Measurements from ENCODE around the gene CAPN8. TPM values are rescaled to one million over a fixed set of nuclear protein-coding genes. Genes with fewer than 3 reads are reported as not detected.

CAPN8 gene
- not detected in 2 replicates for total RNA-seq (2014; rRNA removed; shearing (Covaris generic))

- peaks cover 14% of the 10 kb centered on the region for H3K4me1 ChIP-seq (replicated peaks)
- H3K36me3 ChIP-seq: no peaks in the 10 kb centered on the region
- H3K9me3 ChIP-seq (replicated peaks): no peaks in the 10 kb centered on the region
- no peak within 1 kb of the TSS for H3K27ac ChIP-seq
- no peaks in the 10 kb centered on the region; the same call in 1 of the 2 replicates for H3K27me3 ChIP-seq (replicated peaks)
- H3K4me3 ChIP-seq: no peak within 1 kb of the TSS
- DNase-seq (ENCODE audit: low read depth in 1 of 2, low spot score in 2 of 2): no peak
These were observed at the start of gene CAPN8 for GRCh38 chr1:223665592-223666312. Gene CAPN8, minus strand, starts transcription at chr1:223665701. Its CDS starts 55 bp downstream, at chr1:223665646.

- H3K4me1 ChIP-seq (replicated peaks): peaks cover 71% of the 10 kb centered on the region
- no peaks in the 10 kb centered on the region for H3K27me3 ChIP-seq (replicated peaks)
- DNase-seq (ENCODE audit: low read depth in 1 of 2, low spot score in 2 of 2): peak; percentile 52 to 69
- H3K4me3 ChIP-seq: no peak overlapping the region
- H3K9me3 ChIP-seq (replicated peaks): no peaks in the 10 kb centered on the region
- peaks cover 70% of the 10 kb centered on the region for H3K36me3 ChIP-seq
- H3K27ac ChIP-seq: peak overlapping the region; percentile 17; the same call in 1 of the 2 replicates
These were observed 49.5 kb upstream of the CAPN8 start for GRCh38 chr1:223714849-223715603.

GRCh38 chr1:223714421-223714724 is 48.9 kb upstream of the CAPN8 start:
- H3K27ac ChIP-seq: no peak overlapping the region
- no peaks in the 10 kb centered on the region for H3K27me3 ChIP-seq (replicated peaks)
- DNase-seq (ENCODE audit: low read depth in 1 of 2, low spot score in 2 of 2): no peak
- H3K9me3 ChIP-seq (replicated peaks): no peaks in the 10 kb centered on the region
- H3K36me3 ChIP-seq: peaks cover 63% of the 10 kb centered on the region
- peaks cover 71% of the 10 kb centered on the region for H3K4me1 ChIP-seq (replicated peaks)
- no peak overlapping the region for H3K4me3 ChIP-seq

DNA sequence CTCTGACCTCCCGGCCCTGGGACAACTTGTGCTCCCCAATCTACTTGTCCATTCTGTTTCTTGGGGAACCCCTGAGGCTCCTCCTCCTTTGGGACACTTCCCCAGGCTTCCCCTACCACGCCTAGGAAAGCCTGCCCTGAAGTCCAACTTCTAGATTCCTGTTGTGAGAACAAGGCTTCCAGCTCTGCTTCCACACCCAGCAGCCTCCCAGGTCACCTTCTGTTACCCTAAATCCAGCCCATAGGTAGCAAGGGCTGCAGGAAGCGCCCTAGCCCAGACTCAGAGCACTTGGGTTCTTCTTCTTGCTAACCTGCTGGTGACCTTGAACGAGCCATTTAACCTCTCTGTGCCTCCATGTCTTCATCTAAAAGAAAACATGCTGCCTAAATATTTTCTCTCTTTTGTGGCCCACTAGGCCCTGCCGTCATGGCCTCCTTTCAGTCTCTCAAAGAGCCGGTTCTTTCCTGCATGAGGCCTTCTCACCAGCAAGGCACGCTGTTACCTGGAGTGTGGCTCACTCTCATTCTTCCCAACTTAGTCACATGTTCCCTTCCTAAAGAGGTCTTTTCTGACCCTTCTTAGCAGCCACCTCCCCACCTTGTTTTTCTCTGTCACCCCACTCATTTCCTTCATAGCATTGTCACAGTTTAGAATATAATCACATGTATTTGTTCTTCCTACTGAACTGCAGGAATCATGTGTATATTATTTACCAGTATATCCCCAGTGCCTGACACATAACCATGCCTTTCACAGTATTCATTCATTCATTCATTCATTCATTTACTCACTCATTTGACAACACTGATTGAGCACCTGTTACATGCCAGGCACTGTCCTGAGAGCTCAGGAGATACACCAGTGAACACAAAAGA is 48.3 kb upstream of the CAPN8 start:
- no peaks in the 10 kb centered on the region for H3K9me3 ChIP-seq (replicated peaks)
- peak overlapping the region; percentile 98 for H3K4me3 ChIP-seq
- H3K36me3 ChIP-seq: peaks cover 57% of the 10 kb centered on the region
- no peak for DNase-seq (ENCODE audit: low read depth in 1 of 2, low spot score in 2 of 2)
- peaks cover 70% of the 10 kb centered on the region for H3K4me1 ChIP-seq (replicated peaks)
- peak overlapping the region; percentile 92 for H3K27ac ChIP-seq
- H3K27me3 ChIP-seq (replicated peaks): no peaks in the 10 kb centered on the region

DNA sequence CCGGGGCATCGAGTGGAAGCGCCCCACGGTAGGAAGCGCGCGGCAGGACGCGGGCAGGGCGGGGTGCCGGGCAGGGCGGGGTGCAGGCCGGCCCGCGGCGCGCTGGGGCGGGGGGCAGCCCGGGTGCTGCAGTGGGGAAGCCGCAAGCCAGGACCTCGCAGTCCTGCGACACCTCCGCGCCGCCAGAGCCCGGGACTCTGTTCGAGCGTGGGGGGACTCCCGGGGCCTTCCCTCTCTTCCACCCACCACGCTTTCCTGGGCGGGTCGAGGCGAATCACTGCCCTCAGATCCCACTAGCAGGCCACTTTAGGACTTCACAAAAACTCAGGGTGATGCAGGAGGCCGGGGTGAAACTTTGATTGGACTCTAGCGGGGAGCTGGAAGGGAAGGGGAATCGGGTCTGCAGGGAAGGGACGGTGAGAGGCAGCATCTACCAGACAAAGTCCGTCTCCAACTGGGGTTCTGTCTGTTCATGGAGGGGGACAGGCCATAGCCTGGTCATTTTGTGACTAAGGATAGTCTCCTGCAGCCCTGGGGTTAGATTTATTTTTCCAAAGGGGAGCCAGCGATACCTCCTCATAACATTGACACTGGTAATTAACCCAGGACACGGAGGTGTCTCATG is 47.5 kb upstream of the CAPN8 start:
- peak in 1 of 2 experiments; percentile 48 for DNase-seq (ENCODE audit: low read depth in 1 of 2, low spot score in 2 of 2)
- H3K27ac ChIP-seq: peak overlapping the region; percentile 92
- peaks cover 49% of the 10 kb centered on the region for H3K36me3 ChIP-seq
- H3K4me3 ChIP-seq: peak overlapping the region; percentile 98
- H3K27me3 ChIP-seq (replicated peaks): no peaks in the 10 kb centered on the region
- no peaks in the 10 kb centered on the region for H3K9me3 ChIP-seq (replicated peaks)
- peaks cover 70% of the 10 kb centered on the region for H3K4me1 ChIP-seq (replicated peaks)

DNA sequence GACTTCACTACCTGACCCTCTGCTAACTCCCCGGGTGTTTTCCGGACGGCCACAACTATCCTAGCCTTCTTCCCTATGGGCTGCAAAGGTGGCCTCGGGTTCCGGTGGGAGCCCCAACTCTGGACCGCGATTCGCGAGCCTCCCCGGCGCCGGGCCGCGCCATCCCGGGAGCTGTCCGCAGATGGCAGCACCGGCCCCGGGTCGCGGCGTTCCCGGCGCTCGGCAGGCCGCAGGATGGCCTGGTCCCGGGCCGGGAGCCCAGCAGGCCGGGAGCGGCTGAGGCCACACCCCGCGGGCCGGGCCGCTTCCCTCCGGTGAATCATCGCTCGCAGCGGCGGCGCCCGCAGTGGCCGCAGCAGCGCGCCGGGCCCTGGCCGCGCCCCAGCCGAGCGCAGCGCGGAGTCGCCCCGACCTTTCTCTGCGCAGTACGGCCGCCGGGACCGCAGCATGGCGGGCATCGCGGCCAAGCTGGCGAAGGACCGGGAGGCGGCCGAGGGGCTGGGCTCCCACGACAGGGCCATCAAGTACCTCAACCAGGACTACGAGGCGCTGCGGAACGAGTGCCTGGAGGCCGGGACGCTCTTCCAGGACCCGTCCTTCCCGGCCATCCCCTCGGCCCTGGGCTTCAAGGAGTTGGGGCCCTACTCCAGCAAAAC is 46.8 kb upstream of the CAPN8 start, which contains the start of gene CAPN2:
TSS of gene CAPN2 (plus strand) at position 346 of the 656 bp plus-strand sequence. CDS start at position 448, 102 bp downstream.
- DNase-seq (ENCODE audit: low read depth in 1 of 2, low spot score in 2 of 2): peak; percentile 71 to 86

GRCh38 chr1:223711747-223712193 is 46.3 kb upstream of the CAPN8 start:
- no peaks in the 10 kb centered on the region for H3K27me3 ChIP-seq (replicated peaks)
- H3K27ac ChIP-seq: peak overlapping the region; percentile 92
- H3K4me3 ChIP-seq: peak overlapping the region; percentile 98
- H3K36me3 ChIP-seq: peaks cover 37% of the 10 kb centered on the region
- no peaks in the 10 kb centered on the region for H3K9me3 ChIP-seq (replicated peaks)
- DNase-seq (ENCODE audit: low read depth in 1 of 2, low spot score in 2 of 2): no peak
- H3K4me1 ChIP-seq (replicated peaks): peaks cover 75% of the 10 kb centered on the region

More for the DNA sequence above, 46.8 kb upstream of the CAPN8 start, which contains the start of gene CAPN2:
- peak within 1 kb of the TSS; percentile 98 for H3K4me3 ChIP-seq
- H3K9me3 ChIP-seq (replicated peaks): no peaks in the 10 kb centered on the region
- peaks cover 73% of the 10 kb centered on the region for H3K4me1 ChIP-seq (replicated peaks)
- peaks cover 43% of the 10 kb centered on the region for H3K36me3 ChIP-seq
- H3K27ac ChIP-seq: peak within 1 kb of the TSS; percentile 92
- no peaks in the 10 kb centered on the region for H3K27me3 ChIP-seq (replicated peaks)

DNA sequence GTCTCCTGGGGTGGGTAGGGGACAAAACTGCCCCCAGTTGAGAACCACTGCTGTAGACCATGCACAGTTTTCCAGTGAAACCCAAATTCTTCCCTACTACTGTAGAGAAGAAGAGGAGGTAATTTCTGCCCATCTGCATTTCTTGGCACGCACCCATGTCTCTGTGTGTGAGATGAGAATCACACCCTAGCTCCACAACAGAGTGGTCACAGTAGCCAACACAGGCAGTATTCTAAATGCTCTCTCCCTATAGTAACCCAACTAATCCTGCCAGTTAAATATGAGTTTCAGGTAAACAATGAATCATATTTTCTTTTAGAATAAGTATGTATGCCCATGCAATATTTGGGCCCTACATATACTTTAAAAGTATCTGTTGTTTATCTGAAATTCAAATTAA is 45.7 kb upstream of the CAPN8 start:
- peaks cover 31% of the 10 kb centered on the region for H3K36me3 ChIP-seq
- H3K27me3 ChIP-seq (replicated peaks): no peaks in the 10 kb centered on the region
- H3K4me1 ChIP-seq (replicated peaks): peaks cover 75% of the 10 kb centered on the region
- H3K9me3 ChIP-seq (replicated peaks): no peaks in the 10 kb centered on the region
- DNase-seq (ENCODE audit: low read depth in 1 of 2, low spot score in 2 of 2): no peak
- H3K4me3 ChIP-seq: no peak overlapping the region
- no peak overlapping the region for H3K27ac ChIP-seq

GRCh38 chr1:223710179-223711133 is 45.0 kb upstream of the CAPN8 start:
- DNase-seq (ENCODE audit: low read depth in 1 of 2, low spot score in 2 of 2): no peak
- Histone ChIP-seq H3K4me1 (replicated peaks) (peaks cover 75% of the 10 kb centered on the region), H3K4me3 (no peak overlapping the region), H3K27ac (no peak overlapping the region), H3K27me3 (replicated peaks) (no peaks in the 10 kb centered on the region), H3K9me3 (replicated peaks) (no peaks in the 10 kb centered on the region), H3K36me3 (peaks cover 24% of the 10 kb centered on the region)

DNA sequence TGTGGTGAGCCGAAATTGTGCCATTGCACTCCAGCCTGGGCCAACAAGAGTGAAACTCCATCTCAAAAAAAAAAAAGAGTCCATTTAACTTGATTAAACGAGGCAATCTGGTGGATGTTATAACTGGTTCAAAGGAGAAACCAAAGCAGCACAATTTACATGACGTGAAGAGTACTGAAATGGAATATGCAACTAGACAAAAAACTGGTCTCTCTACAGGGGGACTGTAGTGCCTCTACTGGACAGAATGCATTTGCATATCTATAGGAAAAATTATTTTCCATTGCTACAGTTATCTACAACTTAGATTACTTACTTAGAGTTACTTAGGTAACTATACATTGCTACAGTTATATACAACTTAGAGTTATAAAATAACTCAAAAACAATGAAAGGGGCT is 44.1 kb upstream of the CAPN8 start:
- no peak overlapping the region for H3K4me3 ChIP-seq
- H3K9me3 ChIP-seq (replicated peaks): no peaks in the 10 kb centered on the region
- no peak overlapping the region for H3K27ac ChIP-seq
- H3K4me1 ChIP-seq (replicated peaks): peaks cover 75% of the 10 kb centered on the region
- H3K27me3 ChIP-seq (replicated peaks): no peaks in the 10 kb centered on the region
- no peak for DNase-seq (ENCODE audit: low read depth in 1 of 2, low spot score in 2 of 2)
- peaks cover 18% of the 10 kb centered on the region for H3K36me3 ChIP-seq

DNA sequence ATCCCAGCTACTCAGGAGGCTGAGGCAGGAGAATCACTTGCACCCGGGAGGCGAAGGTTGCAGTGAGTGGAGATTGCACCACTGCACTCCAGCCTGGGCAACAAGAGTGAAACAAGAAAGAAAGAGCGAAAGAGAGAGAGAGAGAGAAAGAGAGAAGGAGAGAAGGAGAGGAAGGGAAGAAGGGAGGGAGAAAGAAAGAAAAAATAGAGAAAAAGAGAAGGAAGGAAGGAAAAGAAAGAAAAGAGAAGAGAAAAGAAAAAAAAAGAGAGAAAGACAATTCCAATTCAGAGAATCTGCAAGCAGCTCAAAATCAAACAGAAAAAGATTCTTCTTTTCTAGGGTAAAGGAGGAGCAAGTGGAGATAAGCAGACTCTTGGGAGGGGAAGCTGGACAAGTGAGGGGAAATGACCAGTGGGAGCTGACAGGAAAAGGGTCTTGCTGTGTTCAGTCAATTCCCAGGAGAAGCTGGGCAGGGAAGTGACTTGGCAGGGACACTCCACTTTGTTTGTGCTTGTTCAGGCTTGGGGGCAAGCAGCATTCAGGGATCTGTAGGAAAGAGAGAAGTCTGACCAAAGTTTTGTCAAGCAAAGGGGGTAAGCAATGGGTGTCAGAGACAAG is 43.3 kb upstream of the CAPN8 start:
- no peak overlapping the region for H3K4me3 ChIP-seq
- peaks cover 75% of the 10 kb centered on the region for H3K4me1 ChIP-seq (replicated peaks)
- DNase-seq (ENCODE audit: low read depth in 1 of 2, low spot score in 2 of 2): no peak
- H3K9me3 ChIP-seq (replicated peaks): no peaks in the 10 kb centered on the region
- peaks cover 12% of the 10 kb centered on the region for H3K36me3 ChIP-seq
- H3K27me3 ChIP-seq (replicated peaks): no peaks in the 10 kb centered on the region
- no peak overlapping the region for H3K27ac ChIP-seq

GRCh38 chr1:223708001-223708359 is 42.5 kb upstream of the CAPN8 start:
- no peak overlapping the region for H3K4me3 ChIP-seq
- peaks cover 75% of the 10 kb centered on the region for H3K4me1 ChIP-seq (replicated peaks)
- peaks cover 10% of the 10 kb centered on the region for H3K36me3 ChIP-seq
- H3K27ac ChIP-seq: peak overlapping the region; percentile 55
- H3K9me3 ChIP-seq (replicated peaks): no peaks in the 10 kb centered on the region
- no peak for DNase-seq (ENCODE audit: low read depth in 1 of 2, low spot score in 2 of 2)
- no peaks in the 10 kb centered on the region for H3K27me3 ChIP-seq (replicated peaks)

Measured in SJSA1 (cell line).